Activated CD4-positive, alpha-beta T cell treated with anti-CD3 and anti-CD28 coated beads, Interleukin-2, amount 50 U/mL, for 4 hours (primary cell): Measurements from ENCODE around the gene MYO5B.

ENCODE experiments used
- DNase-seq, 2 experiments: peaks; one replicate each; pipeline ENCODE4 v3.0.0-alpha.2; 2020

Gene MYO5B

DNA sequence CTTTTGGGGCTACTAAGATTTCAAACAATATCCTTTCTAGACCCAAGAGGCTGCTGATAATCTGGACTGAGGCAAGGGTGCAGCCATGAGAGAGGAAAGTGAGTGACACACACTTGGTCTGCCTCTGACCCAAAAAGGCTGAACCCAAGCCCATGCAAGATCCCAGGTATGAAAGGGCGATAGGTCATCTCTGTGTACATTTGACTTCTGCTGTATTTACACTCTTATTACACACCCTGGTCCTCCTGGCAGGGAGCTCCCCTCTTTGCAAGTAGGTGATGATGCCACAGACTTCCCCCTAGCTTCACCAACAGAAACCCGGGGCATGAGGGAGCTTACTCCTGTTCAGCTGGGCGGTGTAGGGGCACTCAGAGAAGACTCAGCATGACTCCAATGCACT, 319.8 kb downstream of the MYO5B start:
- no peak for DNase-seq

DNA sequence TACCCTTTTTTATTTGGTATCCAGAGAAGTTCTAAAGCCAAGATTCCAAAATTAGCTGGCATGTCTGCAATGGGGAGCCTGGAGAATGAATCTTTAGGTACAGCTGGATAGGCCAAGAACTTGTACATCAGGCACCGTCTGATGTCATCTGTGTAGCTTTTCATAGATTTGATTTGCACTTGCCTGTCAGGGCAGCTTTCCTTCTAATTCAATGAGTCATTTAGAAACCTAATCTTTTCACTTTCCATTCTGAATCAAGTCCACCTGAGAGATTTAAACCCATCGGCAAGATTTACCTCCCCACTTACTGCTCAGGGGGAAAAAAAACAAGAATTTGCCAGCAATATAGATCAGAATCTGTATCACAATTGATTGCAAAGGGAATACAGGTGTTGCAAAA, 320.7 kb downstream of the MYO5B start:
- DNase-seq: no peak

DNA sequence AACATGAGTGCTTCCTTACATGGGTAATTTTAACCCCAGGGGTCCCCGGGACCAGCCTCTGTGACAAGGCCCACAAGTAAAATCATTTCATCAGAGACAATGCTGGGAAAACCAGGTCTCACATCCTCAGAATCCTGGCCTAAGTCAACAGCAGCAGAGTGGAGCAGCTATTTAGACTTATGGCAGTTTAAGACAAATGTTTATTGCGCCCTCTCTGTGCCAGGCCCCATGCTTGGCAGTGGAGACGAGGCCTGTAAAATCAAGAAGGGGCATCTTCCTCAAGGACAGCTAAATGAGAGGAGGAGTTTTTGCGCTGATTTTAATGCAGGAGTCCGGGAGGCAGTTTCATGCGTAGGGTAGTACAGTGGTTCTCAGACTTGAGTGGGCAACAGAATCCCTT, 325.6 kb downstream of the MYO5B start:
- no peak for DNase-seq

DNA sequence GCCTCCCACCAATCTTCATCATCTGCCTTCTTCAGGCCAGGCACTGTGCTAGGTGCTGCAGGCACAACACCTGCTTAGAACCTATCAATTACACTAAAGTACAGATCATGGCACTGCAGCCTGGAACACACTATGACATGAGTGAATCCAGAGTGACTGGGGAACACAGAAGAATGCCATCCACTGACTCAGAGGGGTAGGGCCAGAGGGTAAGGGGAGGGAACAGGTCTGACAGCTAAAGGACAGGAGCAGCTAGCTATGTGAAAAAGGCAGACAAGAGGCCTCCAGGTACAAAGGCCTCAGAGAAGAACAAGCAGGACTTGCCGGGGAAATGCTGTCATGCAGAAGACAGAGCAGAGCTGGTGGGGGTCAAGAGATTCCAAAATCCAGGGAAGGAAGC, 328.3 kb downstream of the MYO5B start:
- no peak for DNase-seq

DNA sequence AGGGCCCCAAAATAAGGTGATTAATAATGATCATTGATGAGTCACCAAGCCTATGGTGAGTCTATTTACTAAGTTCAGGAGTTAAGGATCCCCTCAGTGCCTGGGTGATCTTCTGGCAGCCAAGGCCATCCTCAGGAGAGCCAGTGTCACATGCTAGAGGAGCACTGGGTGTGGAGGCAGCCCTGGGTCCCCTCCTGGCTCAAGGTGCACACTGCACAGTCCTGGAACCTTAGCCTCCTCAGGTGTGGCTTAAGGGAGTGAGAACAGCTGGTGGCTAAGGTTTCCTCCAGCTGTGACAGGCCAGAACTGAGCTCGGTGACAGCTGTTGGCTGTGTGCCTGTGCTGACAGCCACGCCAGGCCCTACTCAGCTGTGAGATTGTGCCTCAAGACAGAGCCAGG, 329.5 kb downstream of the MYO5B start:
- no peak for DNase-seq

DNA sequence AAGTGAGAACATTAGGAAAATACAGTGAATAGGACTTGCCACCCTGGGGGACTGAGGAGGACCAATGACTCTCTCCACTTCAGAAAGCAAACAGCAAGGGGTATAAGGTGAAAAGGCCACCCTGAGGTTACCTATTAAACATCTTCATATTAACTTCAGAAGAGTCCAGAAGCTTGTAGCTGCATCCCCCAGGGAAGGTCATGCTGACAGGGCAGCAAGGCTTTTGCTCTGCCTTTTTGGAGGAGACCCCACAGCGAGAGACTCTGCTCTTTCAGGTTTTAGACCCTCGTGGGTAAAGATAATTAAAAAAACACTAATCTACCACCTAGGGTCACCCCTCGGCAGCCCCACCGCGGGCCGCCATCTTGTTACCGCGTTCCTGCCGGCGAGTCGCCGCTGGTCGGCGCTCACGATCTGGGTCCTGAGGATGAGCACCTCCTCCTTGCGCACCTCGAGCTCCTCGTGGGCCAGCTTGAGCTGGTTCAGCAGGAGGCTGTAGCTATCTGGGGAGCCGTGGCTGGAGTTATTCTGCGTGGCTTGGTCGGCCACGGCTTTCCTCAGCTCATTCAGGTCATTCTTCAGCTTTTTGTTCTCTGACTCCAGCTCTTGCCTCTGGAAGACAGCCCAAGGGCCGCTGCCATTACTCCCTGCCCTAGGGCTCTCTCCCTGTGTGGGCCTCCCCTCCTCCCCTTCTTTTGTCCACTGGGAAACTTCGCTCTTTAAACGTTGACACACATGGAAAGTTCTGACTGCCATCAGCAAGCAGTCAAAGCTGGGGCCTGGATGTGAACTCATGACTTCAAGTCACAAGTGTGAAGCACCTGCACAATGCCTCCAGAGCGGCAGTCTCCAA, 331.0 kb downstream of the MYO5B start:
- DNase-seq: no peak

DNA sequence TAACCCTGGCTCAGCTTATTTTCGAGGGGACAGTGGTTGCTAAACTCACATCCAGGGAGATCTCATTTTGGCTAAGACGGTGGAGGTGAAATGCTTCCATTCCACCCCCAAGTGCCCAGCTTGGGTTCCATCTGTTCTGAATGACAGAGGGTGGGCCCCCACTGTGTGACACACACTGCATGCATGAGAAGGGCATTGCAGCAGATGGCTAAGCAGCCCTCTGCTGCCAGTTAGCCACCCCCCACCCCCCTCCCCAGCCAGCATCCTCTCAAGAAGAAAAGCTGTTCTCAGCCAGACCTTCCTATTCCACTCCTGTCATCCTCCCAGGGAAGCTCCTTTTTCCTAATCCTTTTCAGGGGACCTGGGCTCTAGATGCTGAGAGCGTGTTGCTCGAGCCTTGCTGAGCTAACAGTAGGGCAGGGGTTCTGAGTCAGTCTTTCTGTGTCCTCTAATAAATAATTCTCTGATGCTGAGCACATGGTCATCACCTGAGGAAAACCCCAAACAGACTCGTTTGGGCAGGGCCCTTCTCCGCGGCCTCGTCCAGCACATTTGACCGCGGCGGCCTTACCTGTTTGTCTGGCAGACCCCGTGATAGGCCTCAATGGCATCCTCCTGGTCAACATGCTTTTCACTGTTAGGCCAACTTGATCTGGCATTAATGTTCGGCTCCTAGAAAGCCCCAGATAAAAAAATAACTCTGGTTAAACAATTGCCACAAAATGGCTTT, 332.1 kb downstream of the MYO5B start:
- DNase-seq: no peak

DNA sequence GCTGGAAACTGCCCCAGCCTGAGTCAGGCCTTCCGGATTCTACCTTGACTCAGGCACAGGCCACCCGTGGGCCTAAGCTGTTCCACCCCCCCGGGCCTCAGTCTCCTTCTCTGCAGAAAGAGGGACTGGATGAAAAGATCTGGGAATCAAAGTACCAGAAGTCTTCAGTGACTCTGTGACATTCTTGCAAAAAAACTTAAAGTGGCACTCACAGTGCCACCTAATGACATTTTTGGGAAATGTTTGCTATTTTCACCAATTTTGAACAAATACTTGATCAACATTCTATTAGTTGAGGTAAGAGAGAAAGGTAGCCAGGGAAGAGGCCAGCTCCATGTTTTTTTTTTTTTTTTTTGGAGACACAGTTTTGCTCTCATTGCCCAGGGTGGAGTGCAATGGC, 333.3 kb downstream of the MYO5B start:
- DNase-seq: no peak

DNA sequence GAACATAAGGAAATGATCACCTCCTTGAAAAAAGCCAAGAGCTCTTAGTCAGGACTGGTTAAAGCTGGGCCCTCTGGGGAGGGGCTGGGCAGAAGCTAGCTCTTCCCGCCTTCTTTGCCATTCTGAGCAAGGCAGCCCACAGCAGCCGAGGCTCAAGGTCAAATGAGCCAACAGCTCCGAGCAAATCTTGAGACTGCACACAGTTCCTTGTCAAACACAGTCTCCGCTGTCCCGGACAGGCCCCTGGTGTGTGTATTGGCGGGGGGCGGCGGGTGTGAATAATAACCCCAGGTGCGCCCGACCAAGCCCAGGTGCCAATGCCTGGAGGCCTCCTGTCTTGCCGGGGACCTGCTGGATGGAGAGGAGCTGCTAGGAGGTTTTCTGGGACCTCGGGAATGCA, 335.2 kb downstream of the MYO5B start:
- no peak for DNase-seq

DNA sequence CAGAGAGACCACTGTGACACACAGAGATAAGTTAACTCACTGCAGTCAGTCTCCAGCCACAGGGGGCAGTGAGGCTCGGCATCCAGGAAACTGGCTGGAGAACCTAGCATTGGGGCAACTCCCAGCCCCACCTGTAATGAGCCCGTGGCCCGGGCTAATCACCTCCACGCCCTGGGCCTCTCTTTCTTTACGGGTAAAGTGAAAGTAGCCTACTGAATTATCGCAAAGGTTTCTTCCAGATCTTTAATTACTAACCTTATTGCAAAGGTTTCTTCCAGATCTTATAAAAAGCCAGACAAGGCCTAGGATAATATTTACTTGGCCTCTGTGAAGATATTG, 336.0 kb downstream of the MYO5B start:
- DNase-seq: no peak

DNA sequence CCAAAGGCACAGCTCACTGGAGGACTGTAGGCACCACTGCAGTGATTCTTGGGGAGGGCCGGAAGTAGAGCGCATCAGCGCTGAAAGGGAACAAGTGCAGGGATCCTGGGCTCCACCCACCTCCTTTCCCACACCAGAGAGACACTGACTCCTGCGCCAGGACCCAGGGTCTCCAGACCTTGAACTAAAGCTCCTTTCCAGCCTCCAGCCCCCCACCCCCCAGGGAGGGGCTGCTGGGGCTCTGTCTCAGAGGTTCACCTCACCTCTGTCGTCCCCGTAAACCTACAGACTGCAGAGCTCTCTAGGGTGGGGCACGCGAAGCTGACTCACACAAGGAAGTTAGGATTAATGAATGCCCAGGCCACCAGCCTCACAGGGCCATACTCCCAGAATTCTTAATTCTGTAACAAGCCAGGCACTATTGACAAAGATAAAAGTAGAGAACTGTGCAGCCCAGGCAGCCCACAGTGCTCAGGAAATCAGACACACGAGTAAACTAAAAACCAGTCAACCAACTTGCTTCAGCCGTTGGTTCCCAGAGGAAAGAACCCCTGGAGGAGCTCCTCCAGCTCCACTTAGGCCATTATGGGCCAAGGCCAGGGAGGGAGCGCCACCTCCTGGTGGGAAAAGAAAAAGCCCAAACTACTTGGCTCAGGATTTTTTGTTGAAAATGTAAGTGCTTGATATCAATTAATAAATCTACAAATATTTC, 336.5 kb downstream of the MYO5B start:
- peak; percentile 35 to 51 for DNase-seq

DNA sequence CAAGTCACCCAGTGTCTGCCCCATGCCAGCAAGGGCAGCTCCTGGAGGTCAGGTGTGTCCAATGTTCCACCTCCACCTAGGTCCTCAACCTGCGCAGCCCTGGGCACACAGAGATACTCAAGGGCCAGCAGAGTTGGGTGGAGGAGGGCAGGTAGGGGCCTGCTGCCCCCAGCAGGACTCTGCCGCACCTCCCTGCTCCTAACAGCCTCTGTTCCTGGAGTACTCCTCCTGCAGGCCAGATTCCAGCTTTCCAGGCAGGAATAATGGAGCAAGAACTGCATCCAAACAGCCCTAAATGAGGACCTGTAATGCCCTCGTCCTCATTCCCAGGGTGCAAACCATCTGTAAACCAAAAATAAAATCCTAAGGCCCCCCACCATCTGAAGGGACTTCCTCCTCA, 337.2 kb downstream of the MYO5B start:
- DNase-seq: no peak

DNA sequence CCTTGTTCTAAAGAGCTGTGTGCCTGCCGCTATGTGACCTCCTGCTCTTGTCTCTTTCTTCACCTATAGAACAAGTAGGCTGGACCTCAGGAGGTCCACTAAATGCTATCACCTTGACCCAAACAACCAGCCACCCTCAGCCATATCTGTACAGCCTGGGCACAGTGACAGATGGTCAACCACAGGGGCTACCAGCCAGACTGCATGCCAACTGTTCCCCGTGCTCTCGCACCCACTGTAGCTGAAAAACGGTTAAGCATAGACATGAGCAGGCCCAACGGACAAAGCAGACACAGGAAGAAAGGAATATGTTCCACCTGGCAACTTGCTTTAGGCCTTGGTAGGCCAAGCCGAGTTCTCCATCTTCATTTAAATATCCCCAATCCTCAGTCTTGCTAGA, 338.5 kb downstream of the MYO5B start:
- no peak for DNase-seq

DNA sequence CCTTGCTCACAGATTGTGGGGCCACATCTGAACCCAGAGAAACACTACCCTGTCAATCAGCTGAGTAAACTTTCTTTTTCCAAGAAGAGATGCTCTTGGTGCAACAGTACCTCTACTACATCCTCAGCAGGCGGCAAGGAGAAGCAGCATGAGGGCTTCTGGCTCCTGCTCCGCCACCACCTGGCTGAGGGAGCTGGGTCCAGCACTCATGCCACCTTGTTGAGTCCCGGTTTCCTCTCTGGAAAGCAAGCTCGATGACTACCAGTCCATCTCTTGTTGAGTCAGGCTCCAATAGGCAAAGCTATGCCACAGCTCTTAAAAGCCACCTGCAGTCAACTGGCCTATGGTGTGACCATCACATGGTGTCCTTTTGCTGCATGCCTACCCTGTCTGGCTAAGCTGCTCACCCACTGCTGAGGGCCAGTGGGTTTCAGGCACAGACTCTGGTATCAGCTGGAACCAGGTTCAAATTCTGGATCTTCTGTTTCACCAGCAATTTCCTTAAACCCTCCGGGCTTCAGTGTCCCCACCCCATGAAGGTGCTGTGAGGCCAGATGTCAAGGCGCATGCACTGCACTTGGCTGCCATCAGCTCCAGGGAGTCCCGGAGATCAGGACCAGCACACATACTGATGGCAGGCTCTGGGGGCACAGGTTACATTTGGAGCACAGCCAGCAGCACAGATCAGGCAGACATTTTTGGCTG, 339.1 kb downstream of the MYO5B start:
- DNase-seq: no peak

DNA sequence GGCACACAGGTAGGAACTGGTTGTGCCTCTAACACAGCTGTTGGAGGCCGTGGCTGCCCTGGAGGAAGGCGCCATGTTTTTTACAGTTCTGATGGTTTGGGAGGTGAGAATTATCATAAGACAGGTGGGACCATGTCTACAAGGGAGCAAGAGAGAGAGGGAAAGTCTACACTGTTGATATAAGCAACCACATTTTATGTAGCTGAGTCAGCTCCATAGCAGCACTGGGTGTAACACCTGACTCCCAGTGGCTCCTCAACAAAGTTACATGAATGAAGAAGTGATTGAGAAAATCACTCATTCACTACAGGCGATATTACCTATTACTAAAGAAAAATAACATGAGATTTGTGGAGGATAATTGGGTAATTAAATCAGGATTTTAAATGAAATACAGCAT, 340.3 kb downstream of the MYO5B start:
- no peak for DNase-seq

DNA sequence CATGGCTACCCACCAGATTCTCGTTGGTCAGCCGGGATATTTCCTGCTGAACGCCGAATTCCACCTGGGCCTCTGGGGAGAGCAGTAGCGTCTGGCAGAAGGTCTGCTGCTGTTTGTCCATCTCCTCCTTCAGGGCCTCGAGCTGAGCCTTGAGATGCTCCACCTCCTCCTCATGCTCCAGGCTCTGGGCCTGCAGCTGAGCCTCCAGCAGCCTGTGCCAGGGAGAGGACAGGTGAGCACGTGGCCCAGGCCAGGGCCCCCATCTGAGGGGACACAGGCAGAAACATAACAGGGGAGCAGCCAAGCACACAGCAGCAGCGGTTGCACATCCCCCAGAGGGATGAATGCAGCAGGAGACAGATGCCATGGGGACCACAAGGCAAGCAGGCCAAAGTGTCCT, 341.5 kb downstream of the MYO5B start:
- DNase-seq: no peak

DNA sequence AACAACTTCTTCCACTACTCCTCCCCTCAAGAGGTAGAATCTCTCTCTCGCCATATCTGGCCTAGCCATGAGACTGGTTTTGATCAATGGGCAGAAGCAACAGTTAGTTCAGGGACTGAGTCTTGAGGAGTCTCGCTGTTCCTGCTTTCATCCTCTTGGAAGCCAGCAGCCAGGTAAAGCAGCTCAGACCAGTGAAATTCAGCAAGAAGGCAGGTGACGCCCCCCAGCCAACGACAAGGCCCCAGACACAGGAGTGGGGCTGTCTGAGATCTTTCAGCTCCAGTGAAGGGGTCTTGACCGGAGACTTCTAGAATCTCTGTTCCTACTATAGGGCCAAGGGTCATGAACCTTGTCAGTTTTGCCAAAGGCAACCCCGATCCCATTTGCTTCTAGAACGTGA, 341.9 kb downstream of the MYO5B start:
- no peak for DNase-seq

DNA sequence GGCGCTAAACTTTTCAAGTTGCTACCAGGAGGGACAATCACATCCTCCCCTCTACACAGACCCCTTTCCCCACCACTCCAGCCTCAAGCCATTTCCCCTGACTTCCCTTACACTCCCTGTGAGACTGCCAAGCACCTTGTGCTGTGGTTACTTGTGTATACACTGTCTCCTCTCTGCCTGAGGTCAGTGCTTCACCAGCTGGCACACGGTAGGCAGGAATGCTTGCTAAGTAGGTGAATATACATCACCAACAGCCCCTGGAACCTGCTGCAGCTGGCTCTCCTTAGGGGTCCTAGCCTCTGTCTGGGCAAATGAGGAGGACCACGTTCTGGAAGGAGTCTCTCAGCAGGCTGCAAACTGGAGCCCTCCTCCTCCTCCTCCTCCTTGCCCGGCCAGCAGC, 343.3 kb downstream of the MYO5B start:
- DNase-seq: no peak

DNA sequence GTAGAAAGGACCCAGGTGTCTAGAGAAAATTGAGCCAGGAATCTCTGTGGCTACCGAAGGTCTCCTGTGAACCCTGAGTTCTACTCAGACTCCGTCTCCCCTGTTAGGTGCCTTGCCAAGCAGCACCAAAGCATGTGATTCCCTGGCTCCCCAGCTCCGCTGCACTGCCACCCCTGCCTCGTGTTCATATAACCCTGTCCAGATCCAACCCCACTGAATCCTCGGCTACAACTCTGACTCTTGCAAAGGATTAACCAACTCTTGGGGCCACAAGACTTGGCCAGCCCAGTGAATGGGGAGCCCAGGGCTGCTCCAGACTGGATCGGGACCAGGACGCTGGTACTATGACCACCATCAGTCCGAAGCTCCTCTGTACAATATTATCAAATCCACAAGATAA, 344.3 kb downstream of the MYO5B start:
- DNase-seq: no peak

DNA sequence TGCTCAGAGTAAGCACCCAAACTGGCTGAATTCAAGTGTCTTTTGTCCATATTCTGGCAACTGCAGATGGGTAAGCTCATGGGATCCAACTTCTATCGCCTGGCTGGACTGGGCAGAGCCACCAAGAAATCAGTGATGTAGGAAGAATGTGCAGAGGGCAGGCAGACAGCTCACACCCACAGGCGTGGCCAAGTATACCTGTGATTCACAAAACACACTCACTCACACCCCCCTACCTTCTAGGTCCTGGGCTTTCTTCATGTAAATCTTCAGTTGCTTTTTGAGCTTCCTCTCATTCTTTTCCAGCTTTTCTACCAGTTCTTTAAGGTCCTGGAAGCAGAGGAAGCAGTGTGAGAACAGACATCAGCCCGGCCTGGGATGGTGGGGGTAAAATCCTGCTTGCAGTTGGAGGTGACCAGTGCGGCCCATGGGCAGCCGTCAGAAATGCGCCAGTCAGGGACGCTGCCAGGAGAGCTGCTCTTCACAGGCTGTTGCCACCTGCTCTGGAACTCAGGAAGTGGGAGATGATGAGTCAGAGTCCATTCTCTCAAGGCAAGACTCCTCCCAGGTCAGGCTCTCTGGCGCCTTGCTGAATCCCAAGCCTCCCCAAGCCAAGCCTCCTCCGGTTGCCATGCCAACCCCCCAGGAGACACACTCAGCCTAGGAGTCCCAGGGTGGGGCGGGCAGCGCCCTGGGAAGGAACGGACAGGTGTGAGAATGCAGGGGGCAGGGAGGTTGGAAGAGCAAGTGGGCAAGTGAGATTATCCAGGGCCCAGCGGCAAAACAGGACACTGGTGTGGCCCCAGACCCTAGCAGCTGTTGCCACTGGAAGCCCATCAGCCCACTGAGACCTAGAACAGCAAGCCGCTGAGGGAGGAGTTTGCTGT, 345.4 kb downstream of the MYO5B start:
- no peak for DNase-seq

DNA sequence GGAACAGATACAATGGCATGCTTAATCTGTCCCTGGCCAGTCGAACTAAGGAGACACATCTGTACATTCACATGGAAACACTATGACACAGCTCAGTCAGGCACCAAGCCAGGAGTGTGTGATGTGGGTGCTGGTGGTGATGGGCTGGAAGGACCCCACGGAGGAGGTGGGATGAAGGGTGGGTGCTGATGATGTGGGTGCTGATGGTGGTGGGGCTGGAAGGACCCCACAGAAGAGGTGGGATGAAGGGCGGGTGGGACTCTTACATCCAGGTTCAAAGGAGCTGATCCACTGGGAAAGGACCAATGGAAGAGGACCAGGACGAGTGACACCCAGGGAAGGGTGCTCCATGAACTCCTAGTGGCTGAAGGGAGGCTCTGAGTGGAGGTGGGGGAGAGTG, 346.8 kb downstream of the MYO5B start:
- DNase-seq: no peak

DNA sequence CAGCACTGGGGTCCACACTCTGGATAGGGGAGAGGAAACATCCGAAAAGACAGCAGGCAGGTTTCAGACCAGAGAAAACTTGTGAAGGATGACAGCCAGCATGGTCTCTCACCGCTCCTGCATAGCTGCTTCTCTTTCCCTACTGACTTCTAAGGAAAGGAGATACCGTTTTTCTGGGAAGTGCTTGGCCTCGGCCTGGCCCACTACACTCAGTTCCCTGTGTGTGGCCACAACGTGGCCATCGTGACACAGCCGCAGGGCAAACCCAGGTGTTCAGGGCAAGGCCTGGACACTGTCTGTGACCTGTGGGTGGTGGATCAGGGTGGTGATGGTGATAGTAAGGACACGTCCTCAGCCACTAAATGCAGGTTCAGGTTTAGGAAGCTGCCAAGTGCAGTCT, 347.4 kb downstream of the MYO5B start:
- no peak for DNase-seq
